Mucosa of stomach (tissue), 1 donor: ENCODE results near the gene RHO.

Experiments used
- H3K27me3 ChIP-seq: one replicate; pipeline ENCODE4 v1.7.0; 2013; ENCODE audit warnings: mild to moderate bottlenecking, low read length; ENCODE audit not compliant: control insufficient read depth, insufficient read depth
- H3K36me3 ChIP-seq: one replicate; pipeline ENCODE4 v1.7.0; 2013; ENCODE audit warnings: low read length; ENCODE audit not compliant: control insufficient read depth, insufficient read depth
- H3K4me1 ChIP-seq: one replicate; pipeline ENCODE4 v1.7.0; 2013; ENCODE audit warnings: mild to moderate bottlenecking, low read length; ENCODE audit not compliant: control insufficient read depth, insufficient read depth
- H3K4me3 ChIP-seq: one replicate; pipeline ENCODE4 v1.7.0; 2013; ENCODE audit warnings: low read length
- H3K9ac ChIP-seq: one replicate; pipeline ENCODE4 v1.7.0; 2013; ENCODE audit warnings: mild to moderate bottlenecking, low read length, moderate library complexity
- H3K9me3 ChIP-seq: one replicate; pipeline ENCODE4 v1.7.0; 2013; ENCODE audit warnings: mild to moderate bottlenecking, low read length, moderate library complexity; ENCODE audit not compliant: control insufficient read depth
- donor health status: Pancreatic carcinoma.

The RHO gene

GRCh38 chr3:129560911-129561594 lies 32.6 kb downstream of the RHO start:
- no peaks in the 10 kb centered on the region for H3K36me3 ChIP-seq
- H3K4me3 ChIP-seq: no peak overlapping the region
- H3K9me3 ChIP-seq: no peaks in the 10 kb centered on the region
- no peaks in the 10 kb centered on the region for H3K27me3 ChIP-seq
- peaks cover 16% of the 10 kb centered on the region for H3K4me1 ChIP-seq
- H3K9ac ChIP-seq: peak overlapping the region; percentile 4

- Histone ChIP-seq H3K4me1 (peaks cover 16% of the 10 kb centered on the region), H3K27me3 (no peaks in the 10 kb centered on the region), H3K36me3 (no peaks in the 10 kb centered on the region), H3K4me3 (no peak overlapping the region), H3K9me3 (no peaks in the 10 kb centered on the region), H3K9ac (no peak overlapping the region)
Measured at GRCh38 chr3:129561619-129562248, 33.3 kb downstream of the RHO start.

- Histone ChIP-seq H3K4me1 (peaks cover 16% of the 10 kb centered on the region), H3K4me3 (no peak overlapping the region), H3K9ac (no peak overlapping the region)
Measured at GRCh38 chr3:129562803-129563202, 34.4 kb downstream of the RHO start.

GRCh38 chr3:129563332-129563731 lies 34.9 kb downstream of the RHO start:
- Histone ChIP-seq H3K27me3 (no peaks in the 10 kb centered on the region), H3K9me3 (no peaks in the 10 kb centered on the region), H3K4me3 (no peak overlapping the region), H3K36me3 (no peaks in the 10 kb centered on the region), H3K4me1 (peaks cover 16% of the 10 kb centered on the region), H3K9ac (no peak overlapping the region)

More at GRCh38 chr3:129562803-129563202, 34.4 kb downstream of the RHO start:
- no peaks in the 10 kb centered on the region for H3K36me3 ChIP-seq
- no peaks in the 10 kb centered on the region for H3K9me3 ChIP-seq
- H3K27me3 ChIP-seq: no peaks in the 10 kb centered on the region

- H3K36me3 ChIP-seq: no peaks in the 10 kb centered on the region
- H3K9me3 ChIP-seq: no peaks in the 10 kb centered on the region
- H3K27me3 ChIP-seq: no peaks in the 10 kb centered on the region
- H3K9ac ChIP-seq: no peak overlapping the region
- H3K4me3 ChIP-seq: no peak overlapping the region
- peaks cover 16% of the 10 kb centered on the region for H3K4me1 ChIP-seq
Measured at GRCh38 chr3:129563850-129564535, 35.6 kb downstream of the RHO start.

GRCh38 chr3:129564981-129565644 lies 36.7 kb downstream of the RHO start:
- Histone ChIP-seq H3K9ac (no peak overlapping the region), H3K27me3 (no peaks in the 10 kb centered on the region), H3K36me3 (peaks cover 5% of the 10 kb centered on the region), H3K9me3 (no peaks in the 10 kb centered on the region), H3K4me1 (peaks cover 14% of the 10 kb centered on the region), H3K4me3 (no peak overlapping the region)

- peaks cover 6% of the 10 kb centered on the region for H3K4me1 ChIP-seq
- H3K36me3 ChIP-seq: peaks cover 5% of the 10 kb centered on the region
- no peak overlapping the region for H3K4me3 ChIP-seq
- no peaks in the 10 kb centered on the region for H3K27me3 ChIP-seq
- no peak overlapping the region for H3K9ac ChIP-seq
- no peaks in the 10 kb centered on the region for H3K9me3 ChIP-seq
Measured at GRCh38 chr3:129565902-129566301, 37.5 kb downstream of the RHO start.

- Histone ChIP-seq H3K4me3 (no peak overlapping the region), H3K4me1 (no peaks in the 10 kb centered on the region), H3K9ac (no peak overlapping the region), H3K27me3 (no peaks in the 10 kb centered on the region), H3K9me3 (no peaks in the 10 kb centered on the region), H3K36me3 (peaks cover 5% of the 10 kb centered on the region)
Measured at GRCh38 chr3:129567176-129567705, 38.8 kb downstream of the RHO start.

- H3K9ac ChIP-seq: no peak overlapping the region
- H3K9me3 ChIP-seq: no peaks in the 10 kb centered on the region
- H3K4me3 ChIP-seq: no peak overlapping the region
- H3K4me1 ChIP-seq: no peaks in the 10 kb centered on the region
- H3K36me3 ChIP-seq: peaks cover 5% of the 10 kb centered on the region
- H3K27me3 ChIP-seq: no peaks in the 10 kb centered on the region
Measured at GRCh38 chr3:129567939-129568338, 39.5 kb downstream of the RHO start.

- Histone ChIP-seq H3K27me3 (no peaks in the 10 kb centered on the region), H3K4me3 (no peak overlapping the region), H3K9me3 (no peaks in the 10 kb centered on the region), H3K36me3 (peaks cover 5% of the 10 kb centered on the region), H3K4me1 (no peaks in the 10 kb centered on the region), H3K9ac (no peak overlapping the region)
Measured at GRCh38 chr3:129569856-129570255, 41.4 kb downstream of the RHO start.

GRCh38 chr3:129571605-129572547 lies 43.4 kb downstream of the RHO start:
- H3K4me1 ChIP-seq: peaks cover 11% of the 10 kb centered on the region
- no peak overlapping the region for H3K9ac ChIP-seq
- no peaks in the 10 kb centered on the region for H3K27me3 ChIP-seq
- H3K4me3 ChIP-seq: no peak overlapping the region
- H3K36me3 ChIP-seq: peaks cover 5% of the 10 kb centered on the region
- no peaks in the 10 kb centered on the region for H3K9me3 ChIP-seq
